IMR-90 (cell line): ENCODE results near the gene ETFRF1.

Experiments
- BHLHE40 ChIP-seq: fragments of 150-350 bp; IDR thresholded peaks from 2 replicates; pipeline ENCODE4 v1.6.1; 2016; ENCODE audit warnings: mild to moderate bottlenecking, low read depth, low read length
- CTCF ChIP-seq: conservative IDR thresholded peaks from 2 replicates; pipeline ENCODE4 v1.5.1; 2012; ENCODE audit warnings: mild to moderate bottlenecking, low read depth, low read length, improper control_type of control experiment
- MAFK ChIP-seq: IDR thresholded peaks from 2 replicates; pipeline ENCODE4 v1.6.1; 2012; ENCODE audit warnings: low read depth, low read length, improper control_type of control experiment
- MAZ ChIP-seq: IDR thresholded peaks from 2 replicates; pipeline ENCODE4 v1.6.1; 2012; ENCODE audit warnings: low read depth, mild to moderate bottlenecking, low read length, improper control_type of control experiment, moderate library complexity, borderline replicate concordance
- POLR2A ChIP-seq: IDR thresholded peaks from 2 replicates; pipeline ENCODE4 v1.6.1; 2012; ENCODE audit warnings: mild to moderate bottlenecking, low read depth, low read length
- RAD21 ChIP-seq: IDR thresholded peaks from 2 replicates; pipeline ENCODE4 v1.6.1; 2012; ENCODE audit warnings: low read length, improper control_type of control experiment

GRCh38 chr12:25245491-25245890 is 50.5 kb downstream of the ETFRF1 start:
- TF ChIP-seq MAFK, result 0 out of 2 replicates have a peak, but pooled peaks have one; percentile 29
- no peak for TF ChIP-seq POLR2A
- no peak for TF ChIP-seq CTCF
- no peak for TF ChIP-seq RAD21
- TF ChIP-seq BHLHE40, result no peak
- no peak for TF ChIP-seq MAZ
